Thymus (tissue), 2 donors: ENCODE measurements around the gene HEXIM2. TPM values are rescaled to one million over a fixed set of nuclear protein-coding genes. Genes with fewer than 3 reads are reported as not detected.

Experiments used
- polyA plus RNA-seq: library from polyadenylated mRNA; stranded (reverse); fragments of 200-250 nt; gene quantifications from one replicate; pipeline ENCODE4 v1.2.3, GENCODE V29; 2013
- total RNA-seq: library from RNA; stranded (reverse); fragments of 120-200 nt; gene quantifications from one replicate; pipeline ENCODE4 v1.2.4, GENCODE V29; 2013
- donor health status: healthy.

HEXIM2 gene
- total and polyA plus RNA-seq, 2 donors: 7.4 to 9.6 TPM

Other genes starting within 250 kb of the HEXIM2 start
- 0.19 TPM for gene GFAP, start 246.4 kb upstream of the HEXIM2 start, total RNA-seq
- gene GFAP, start 246.4 kb upstream of the HEXIM2 start, polyA plus RNA-seq: 0.43 TPM
- 3.5 TPM for gene KIF18B, start 214.1 kb upstream of the HEXIM2 start, total RNA-seq
- gene KIF18B, start 214.1 kb upstream of the HEXIM2 start, polyA plus RNA-seq: 2.4 TPM
- gene C1QL1, start 193.6 kb upstream of the HEXIM2 start, total RNA-seq: 0.09 TPM
- 0.23 TPM for gene C1QL1, start 193.6 kb upstream of the HEXIM2 start, polyA plus RNA-seq
- gene DCAKD, start 110.2 kb upstream of the HEXIM2 start, total RNA-seq: 26.7 TPM
- 24.7 TPM for gene DCAKD, start 110.2 kb upstream of the HEXIM2 start, polyA plus RNA-seq
- 70.7 TPM for gene NMT1, start 100.6 kb upstream of the HEXIM2 start, total RNA-seq
- gene NMT1, start 100.6 kb upstream of the HEXIM2 start, polyA plus RNA-seq: 39.3 TPM
- gene PLCD3, start 29.4 kb upstream of the HEXIM2 start, total RNA-seq: 0.66 TPM
- 9.1 TPM for gene PLCD3, start 29.4 kb upstream of the HEXIM2 start, polyA plus RNA-seq
- gene ACBD4, start 26.2 kb upstream of the HEXIM2 start, total RNA-seq: 4.7 TPM
- gene ACBD4, start 26.2 kb upstream of the HEXIM2 start, polyA plus RNA-seq: 26.5 TPM
- 8.8 TPM for gene HEXIM1, start 13.4 kb upstream of the HEXIM2 start, total RNA-seq
- gene HEXIM1, start 13.4 kb upstream of the HEXIM2 start, polyA plus RNA-seq: 33.9 TPM
- 16.7 TPM for gene FMNL1, start 60.0 kb downstream of the HEXIM2 start, total RNA-seq
- 79.5 TPM for gene FMNL1, start 60.0 kb downstream of the HEXIM2 start, polyA plus RNA-seq
- gene SPATA32, start 100.2 kb downstream of the HEXIM2 start, total RNA-seq: 0.05 TPM
- 0.21 TPM for gene SPATA32, start 100.2 kb downstream of the HEXIM2 start, polyA plus RNA-seq
- gene MAP3K14, start 155.1 kb downstream of the HEXIM2 start, total RNA-seq: 9.7 TPM
- 21.8 TPM for gene MAP3K14, start 155.1 kb downstream of the HEXIM2 start, polyA plus RNA-seq